HepG2 (cell line): ENCODE results near the gene ADAMTS17. TPM values are rescaled to one million over a fixed set of nuclear protein-coding genes. Genes with fewer than 3 reads are reported as not detected.

Experiments used
- ATAC-seq: fragments of 200-7000 bp; cut with Tn5 transposase; 3 replicates; pipeline ENCODE4 v1.9.1; 2020; ENCODE audit warnings: mild to moderate bottlenecking, moderate library complexity
- BruUV-seq: library from RNA; stranded (reverse); fragments of 400-500 nt; replicated peaks from 2 replicates; lab custom pipeline; 2021; lab: Mats Ljungman, UMichigan
- CTCF ChIA-PET: fragments of 300-600 bp; formaldehyde crosslinking; extraction: SDS; loops from one replicate; lab custom pipeline; 2021; ENCODE audit warnings: low total read pairs, inconsistent platforms, low intra/inter-chr PET ratio; lab: Yijun Ruan, JAX
- POLR2A ChIA-PET: fragments of 350-600 bp; sonication (Branson Sonifier 250); formaldehyde crosslinking; loops from one replicate; lab custom pipeline; 2020; ENCODE audit warnings: antibody characterized with exemption, inconsistent platforms; lab: Yijun Ruan, JAX
- DNase-seq: peaks from one replicate; pipeline ENCODE4 v3.0.0-alpha.2; 2015; ENCODE audit warnings: low spot score
- FAIRE-seq: peaks from 3 replicates; lab custom pipeline; 2011; peaks lifted over from hg19 to GRCh38; lab: Jason Lieb, UNC
- H2AFZ ChIP-seq: one replicate; pipeline ENCODE4 v1.6.1; 2011; ENCODE audit warnings: low read length, inconsistent platforms
- H3K27ac ChIP-seq: fragments of 300-600 bp; 3 replicates; pipeline ENCODE4 v1.8.0; 2011; ENCODE audit warnings: mixed run types, mild to moderate bottlenecking, mixed read lengths, low read length, inconsistent platforms; ENCODE audit not compliant: insufficient read depth; ENCODE audit errors: extremely low read length
- H3K27me3 ChIP-seq, 2 experiments: fragments of 200-600 bp in 1 of 2; 2 replicates in 1 of 2; 3 replicates in 1 of 2; pipeline versions ENCODE4 v1.6.0 to v1.8.0; 2011; ENCODE audit warnings: low read length in 2 of 2, mild to moderate bottlenecking in 2 of 2, moderate library complexity in 2 of 2, inconsistent platforms in 1 of 2; ENCODE audit not compliant: insufficient read depth in 2 of 2, control insufficient read depth in 1 of 2
- H3K36me3 ChIP-seq, 2 experiments: fragments of 200-600 bp in 1 of 2; replicated peaks in 1 of 2; 2 replicates in 1 of 2; 3 replicates in 1 of 2; pipeline versions ENCODE4 v1.5.1 to v1.8.0; 2011; ENCODE audit warnings: low read length in 2 of 2, inconsistent platforms in 1 of 2; ENCODE audit not compliant: insufficient read depth in 2 of 2, control insufficient read depth in 1 of 2
- H3K4me1 ChIP-seq: 2 replicates; pipeline ENCODE4 v1.5.1; 2012; ENCODE audit warnings: low read length, inconsistent platforms; ENCODE audit not compliant: insufficient read depth
- H3K4me2 ChIP-seq: 2 replicates; pipeline ENCODE4 v1.6.0; 2011; ENCODE audit warnings: low read depth, low read length, inconsistent platforms
- H3K4me3 ChIP-seq, 3 experiments: fragments of 200-600 bp in 1 of 3; sonication (generic), shearing (Covaris generic) in 1 of 3; replicated peaks in 1 of 3; 2 replicates each; pipeline ENCODE4 v1.5.1; 2011 to 2016; ENCODE audit warnings: low read length in 3 of 3, inconsistent platforms in 2 of 3, low read depth in 2 of 3, mild to moderate bottlenecking in 2 of 3, control low read depth in 1 of 3, mixed read lengths in 1 of 3; ENCODE audit not compliant: insufficient read depth in 1 of 3
- H3K79me2 ChIP-seq: one replicate; pipeline ENCODE4 v1.6.1; 2011; ENCODE audit warnings: low read length, inconsistent platforms; ENCODE audit not compliant: insufficient read depth
- H3K9ac ChIP-seq: 2 replicates; pipeline ENCODE4 v1.6.0; 2011; ENCODE audit warnings: mild to moderate bottlenecking, low read depth, low read length, inconsistent platforms; ENCODE audit not compliant: insufficient read depth
- H3K9me3 ChIP-seq: 2 replicates; pipeline ENCODE4 v1.5.1; 2012; ENCODE audit warnings: mild to moderate bottlenecking, low read length
- H4K20me1 ChIP-seq: 2 replicates; pipeline ENCODE4 v1.6.0; 2011; ENCODE audit warnings: inconsistent platforms, mild to moderate bottlenecking, low read length, moderate library complexity; ENCODE audit not compliant: insufficient read depth
- CREB3 ChIP-seq: sonication (generic); formaldehyde crosslinking; IDR thresholded peaks from 2 replicates; pipeline ENCODE4 v1.5.0; 2020; ENCODE audit warnings: missing genetic modification reagents
- EZH2 ChIP-seq: conservative IDR thresholded peaks from 2 replicates; pipeline ENCODE4 v1.6.1; 2012; ENCODE audit warnings: mild to moderate bottlenecking, low read depth, low read length, moderate library complexity
- FOXO1 ChIP-seq: sonication (generic); formaldehyde crosslinking; IDR thresholded peaks from 2 replicates; pipeline ENCODE4 v1.4.0; 2020; ENCODE audit warnings: missing genetic modification reagents
- HNF1A ChIP-seq, 2 experiments: sonication (generic) in 1 of 2; formaldehyde crosslinking in 1 of 2; IDR thresholded peaks; 2 replicates each; pipeline versions ENCODE4 v1.4.0 to v1.6.1; 2016 to 2020; ENCODE audit warnings: borderline replicate concordance in 1 of 2, low read depth in 1 of 2, mild to moderate bottlenecking in 1 of 2, missing genetic modification reagents in 1 of 2
- KAT2B ChIP-seq: fragments of 150-350 bp; IDR thresholded peaks from 2 replicates; pipeline ENCODE4 v1.6.1; 2014; ENCODE audit warnings: low read depth, low read length, borderline replicate concordance
- NFKB2 ChIP-seq: sonication (generic); formaldehyde crosslinking; IDR thresholded peaks from 2 replicates; pipeline ENCODE4 v1.4.0; 2020; ENCODE audit warnings: missing genetic modification reagents, borderline replicate concordance
- SKIL ChIP-seq: sonication (generic); formaldehyde crosslinking; IDR thresholded peaks from 2 replicates; pipeline ENCODE4 v1.8.0; 2022; ENCODE audit warnings: missing genetic modification reagents, mild to moderate bottlenecking, moderate library complexity, borderline replicate concordance
- SP1 ChIP-seq, 2 experiments: fragments of 450-650 bp in 1 of 2; sonication (generic) in 1 of 2; formaldehyde crosslinking in 1 of 2; IDR thresholded peaks; 2 replicates each; pipeline versions ENCODE4 v1.4.0 to v1.6.1; 2016 to 2020; ENCODE audit warnings: missing genetic modification reagents in 1 of 2
- STAT5B ChIP-seq: sonication (generic); formaldehyde crosslinking; IDR thresholded peaks from 2 replicates; pipeline ENCODE4 v1.4.0; 2020; ENCODE audit warnings: missing genetic modification reagents
- TAF1 ChIP-seq: sonication (generic); formaldehyde crosslinking; IDR thresholded peaks from 2 replicates; pipeline ENCODE4 v1.4.0; 2020; ENCODE audit warnings: missing genetic modification reagents
- THYN1 ChIP-seq: sonication (generic); formaldehyde crosslinking; IDR thresholded peaks from 2 replicates; pipeline ENCODE4 v1.8.1; 2023; ENCODE audit warnings: low read depth, mild to moderate bottlenecking, moderate library complexity, missing genetic modification reagents, borderline replicate concordance
- ZNF160 ChIP-seq: sonication (generic); formaldehyde crosslinking; IDR thresholded peaks from 2 replicates; pipeline ENCODE4 v1.8.0; 2022; ENCODE audit warnings: mild to moderate bottlenecking, inconsistent platforms, missing genetic modification reagents
- ZNF251 ChIP-seq: sonication (generic); formaldehyde crosslinking; IDR thresholded peaks from 2 replicates; pipeline ENCODE4 v1.9.0; 2021; ENCODE audit warnings: mild to moderate bottlenecking, missing genetic modification reagents
- ZNF7 ChIP-seq: IDR thresholded peaks from 2 replicates; pipeline ENCODE4 v1.6.1; 2016; ENCODE audit warnings: missing biosample characterization, missing genetic modification reagents
- WGBS: methylation state at CpG from one replicate; pipeline ENCODE4 v1.1.6; 2017; ENCODE audit warnings: low lambda C conversion rate; 5-methylcytosine and 5-hydroxymethylcytosine counted together
- in situ Hi-C: cut with HindIII; loops from 2 replicates; pipeline ENCODE4 v1.10.0; 2017; ENCODE audit warnings: low pct_unique_long_range_greater_than_20kb; ENCODE audit not compliant: extremely low pct_ligation_motif_present
- intact Hi-C: fragments of 100-400 bp; cut with micrococcal nuclease; formaldehyde crosslinking; loops from one replicate; pipeline ENCODE4 v1.10.0; 2022; ENCODE audit not compliant: unreplicated experiment
- polyA plus RNA-seq, 8 experiments: library from polyadenylated mRNA; depleted of rRNA in 3 of 8; stranded (reverse) in 7 of 8; unstranded in 1 of 8; fragments of >200 nt; fragmentation: Illumina TruSeq in 4 of 8; extraction: Trizol in 4 of 8; gene quantifications; 2 replicates each; pipeline versions ENCODE4 v1.2.1 to v1.2.3, GENCODE V29; 2011 to 2016; ENCODE audit warnings: low read depth in 4 of 8, missing spikeins in 1 of 8, mixed read lengths in 1 of 8; ENCODE audit not compliant: insufficient read depth in 1 of 8
- total RNA-seq, 5 experiments: library from RNA; depleted of rRNA; stranded (reverse); fragments of >200 nt; fragmentation: Illumina TruSeq; extraction: Trizol; gene quantifications; 2 replicates each; pipeline ENCODE4 v1.2.3, GENCODE V29; 2016; ENCODE audit warnings: low read depth in 1 of 5

The ADAMTS17 gene
- total and polyA plus RNA-seq, 2 of the 13 experiments (the other 11 are each of a cell fraction or from before 2014, with no cell fraction given): 0.02 to 0.04 TPM

GRCh38 chr15:100355342-100355741 lies 13.6 kb upstream of the ADAMTS17 start:
- Histone ChIP-seq H3K27ac (no peak overlapping the region), H3K79me2 (no peaks in the 10 kb centered on the region), H3K4me1 (peaks cover 13% of the 10 kb centered on the region), H4K20me1 (no peaks in the 10 kb centered on the region), H3K9ac (no peak overlapping the region), H2AFZ (no peak overlapping the region), H3K27me3 (no peaks in the 10 kb centered on the region), H3K9me3 (no peaks in the 10 kb centered on the region), H3K4me2 (no peak overlapping the region), H3K36me3 (no peaks in the 10 kb centered on the region), H3K4me3 (no peak overlapping the region)
- FAIRE-seq (no peak), ATAC-seq (no peak), DNase-seq (no peak)
- intact Hi-C loops: no loop called here
- ChIA-PET CTCF (no interaction called here), POLR2A (no interaction called here)
- in situ Hi-C loops: loop anchor here (10.0 kb wide), 1 partner anchor 249 kb away; the partner anchor contains the start of genes ASB7 and LINS1
- BruUV-seq: no TSS peak
- WGBS: 0% methylated on average over 2 of the region's 2 CpGs
- no peak for TF ChIP-seq NFKB2 (CRISPR knock-in tag)
- TF ChIP-seq SP1 (IDR thresholded peaks at IDR 0.05): no peak
- no peak for TF ChIP-seq SP1 (CRISPR knock-in tag; IDR thresholded peaks at IDR 0.05)
- TF ChIP-seq HNF1A (IDR thresholded peaks at IDR 0.05; ENCODE audit: low read depth): no peak
- no peak for TF ChIP-seq HNF1A (CRISPR knock-in tag; IDR thresholded peaks at IDR 0.05; ENCODE audit: borderline replicate concordance)
- TF ChIP-seq CREB3 (CRISPR knock-in tag): no peak
- TF ChIP-seq STAT5B (CRISPR knock-in tag): no peak
- no peak for TF ChIP-seq ZNF251
- no peak for TF ChIP-seq SKIL (CRISPR knock-in tag)
- TF ChIP-seq THYN1 (CRISPR knock-in tag): no peak
- TF ChIP-seq KAT2B: no peak
- TF ChIP-seq ZNF7 (CRISPR knock-in tag): no peak
- TF ChIP-seq EZH2: no peak
- TF ChIP-seq FOXO1: no peak
- no peak for TF ChIP-seq ZNF160 (CRISPR knock-in tag)
- TF ChIP-seq TAF1 (CRISPR knock-in tag): no peak
